Prostate gland (tissue), 2 donors: Measurements from ENCODE around the gene LDB2. TPM values are rescaled to one million over a fixed set of nuclear protein-coding genes. Genes with fewer than 3 reads are reported as not detected.

Experiments
- DNase-seq: peaks from one replicate; pipeline ENCODE4 v3.0.0-alpha.2; 2019; ENCODE audit warnings: low spot score
- H3K27ac ChIP-seq, 2 donors: fragments of 200-600 bp; sonication (generic); 2 replicates each; pipeline ENCODE4 v1.5.1; 2017 to 2019
- H3K27me3 ChIP-seq: fragments of 200-600 bp; sonication (generic); replicated peaks from 2 replicates; pipeline ENCODE4 v1.5.1; 2019; ENCODE audit not compliant: insufficient read depth
- H3K36me3 ChIP-seq, 2 donors: fragments of 200-600 bp; sonication (generic); 1 replicate in 1 of 2; 2 replicates in 1 of 2; pipeline versions ENCODE4 v1.5.1 to v1.8.1; 2017 to 2019
- H3K4me1 ChIP-seq: fragments of 200-600 bp; sonication (generic); replicated peaks from 2 replicates; pipeline ENCODE4 v1.5.1; 2019
- H3K4me3 ChIP-seq, 2 donors: fragments of 200-600 bp; sonication (generic); 2 replicates each; pipeline ENCODE4 v1.5.1; 2017 to 2019
- H3K9me3 ChIP-seq: fragments of 200-600 bp; sonication (generic); 2 replicates; pipeline ENCODE4 v1.5.1; 2017
- POLR2A ChIP-seq: fragments of 450-650 bp; IDR thresholded peaks from one replicate; pipeline ENCODE4 v1.6.1; 2016; ENCODE audit warnings: antibody characterized with exemption, mild to moderate bottlenecking
- POLR2AphosphoS5 ChIP-seq: sonication (generic); formaldehyde crosslinking; IDR thresholded peaks from one replicate; pipeline ENCODE4 v1.6.1; 2017; ENCODE audit warnings: antibody characterized with exemption
- WGBS: methylation state at CpG from one replicate; pipeline ENCODE4 v1.1.5; 2018; 5-methylcytosine and 5-hydroxymethylcytosine counted together
- intact Hi-C: fragments of 100-400 bp; cut with DNase I; formaldehyde crosslinking; loops from one replicate; pipeline ENCODE4 v1.14.2; 2022
- total RNA-seq, 2 donors: library from RNA; depleted of rRNA; stranded (reverse); fragments of >200 nt; gene quantifications; one replicate each; pipeline ENCODE4 v1.1.0, GENCODE V29; 2016
- TF ChIP-seq, protein P1 (sequence below), 4 experiments: fragments of 200-600 bp in 2 of 4; fragments of 450-650 bp in 2 of 4; sonication (generic) in 2 of 4; IDR thresholded peaks; 1 replicate in 3 of 4; 2 replicates in 1 of 4; pipeline ENCODE4 v1.5.1; 2016 to 2019; ENCODE audit warnings: antibody characterized with exemption in 4 of 4, mild to moderate bottlenecking in 2 of 4, moderate library complexity in 2 of 4

Gene LDB2
- total RNA-seq, 2 donors from 2014 or later = 6.0 to 37.7 TPM

DNA sequence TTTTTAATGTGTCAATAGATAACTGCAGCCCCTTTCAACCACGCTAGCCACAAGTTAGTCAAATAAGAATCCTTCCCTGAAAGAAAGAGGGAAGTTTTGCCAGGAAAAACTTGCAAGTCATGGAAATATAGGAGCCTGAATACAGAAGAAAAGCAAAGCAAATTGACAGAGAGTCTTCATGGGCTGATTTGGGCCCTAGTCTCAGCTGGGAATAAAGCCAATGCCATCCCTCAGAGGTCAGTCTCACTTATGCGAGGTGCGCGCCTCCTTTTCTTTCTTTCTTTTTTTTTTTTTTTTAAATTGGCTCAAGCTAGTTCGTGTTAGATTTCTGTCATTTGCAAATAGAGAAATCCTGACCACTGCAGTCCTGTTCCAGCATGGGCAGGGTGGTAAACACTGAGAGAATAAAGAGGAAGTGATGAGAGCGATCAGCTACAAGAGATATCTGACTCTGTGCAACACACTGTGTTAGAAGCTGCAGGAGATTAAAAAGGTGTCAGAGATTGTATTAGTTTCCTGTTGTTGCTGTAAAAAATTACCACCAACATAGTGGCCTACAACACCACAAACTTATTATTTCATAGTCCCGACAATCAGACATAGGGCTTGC is 299.7 kb downstream of the LDB2 start:
- intact Hi-C loops = no loop called here
- TF ChIP-seq POLR2A = no peak
- no peak for TF ChIP-seq POLR2AphosphoS5
- TF ChIP-seq, protein P1, sequence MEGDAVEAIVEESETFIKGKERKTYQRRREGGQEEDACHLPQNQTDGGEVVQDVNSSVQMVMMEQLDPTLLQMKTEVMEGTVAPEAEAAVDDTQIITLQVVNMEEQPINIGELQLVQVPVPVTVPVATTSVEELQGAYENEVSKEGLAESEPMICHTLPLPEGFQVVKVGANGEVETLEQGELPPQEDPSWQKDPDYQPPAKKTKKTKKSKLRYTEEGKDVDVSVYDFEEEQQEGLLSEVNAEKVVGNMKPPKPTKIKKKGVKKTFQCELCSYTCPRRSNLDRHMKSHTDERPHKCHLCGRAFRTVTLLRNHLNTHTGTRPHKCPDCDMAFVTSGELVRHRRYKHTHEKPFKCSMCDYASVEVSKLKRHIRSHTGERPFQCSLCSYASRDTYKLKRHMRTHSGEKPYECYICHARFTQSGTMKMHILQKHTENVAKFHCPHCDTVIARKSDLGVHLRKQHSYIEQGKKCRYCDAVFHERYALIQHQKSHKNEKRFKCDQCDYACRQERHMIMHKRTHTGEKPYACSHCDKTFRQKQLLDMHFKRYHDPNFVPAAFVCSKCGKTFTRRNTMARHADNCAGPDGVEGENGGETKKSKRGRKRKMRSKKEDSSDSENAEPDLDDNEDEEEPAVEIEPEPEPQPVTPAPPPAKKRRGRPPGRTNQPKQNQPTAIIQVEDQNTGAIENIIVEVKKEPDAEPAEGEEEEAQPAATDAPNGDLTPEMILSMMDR (IDR thresholded peaks at IDR 0.05) = no peak
- H3K36me3 ChIP-seq = no peaks in the 10 kb centered on the region
- WGBS = 69% methylated on average over 7 of the region's 7 CpGs
- no peak overlapping the region for H3K4me3 ChIP-seq
- H3K27ac ChIP-seq = no peak overlapping the region
- DNase-seq = no peak
- no peaks in the 10 kb centered on the region for H3K4me1 ChIP-seq
- no peaks in the 10 kb centered on the region for H3K9me3 ChIP-seq
- H3K27me3 ChIP-seq = no peaks in the 10 kb centered on the region

DNA sequence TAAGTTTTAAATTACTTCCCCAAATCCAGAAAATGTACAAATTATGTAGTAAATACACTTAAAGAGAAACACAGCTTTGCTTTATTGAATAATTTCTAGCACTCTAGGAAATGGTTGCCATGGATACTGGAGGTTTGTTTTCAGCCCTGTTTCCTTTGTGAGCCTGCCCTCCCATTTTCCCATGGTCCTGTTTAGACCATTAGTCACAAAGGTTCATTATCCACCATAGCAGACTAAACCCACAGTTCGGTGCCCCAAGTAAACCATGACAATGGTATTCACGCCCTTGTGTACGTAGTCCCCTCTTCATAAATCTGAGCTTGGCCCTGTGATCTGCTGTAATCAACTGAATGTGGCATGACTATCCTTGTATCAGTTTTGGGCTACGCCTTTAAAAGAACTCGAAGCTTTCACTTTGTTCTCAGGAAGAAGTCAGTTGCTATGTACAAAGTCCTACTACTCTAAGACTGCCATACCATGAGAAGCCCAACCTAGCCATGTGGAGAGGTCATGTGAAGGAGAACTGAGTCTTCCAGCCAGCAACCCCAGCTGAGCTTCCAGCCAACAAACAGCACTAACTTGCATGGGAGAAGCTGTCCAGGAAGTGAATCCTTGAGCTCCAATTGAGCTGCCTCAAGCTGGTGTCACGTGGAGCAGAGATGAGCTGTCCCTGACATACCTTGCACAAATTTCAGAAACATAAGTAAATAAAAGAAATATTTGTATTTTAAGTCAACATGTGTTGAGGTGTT is 300.4 kb downstream of the LDB2 start:
- peaks cover under 1% of the 10 kb centered on the region for H3K4me1 ChIP-seq
- H3K36me3 ChIP-seq = no peaks in the 10 kb centered on the region
- no peaks in the 10 kb centered on the region for H3K27me3 ChIP-seq
- WGBS = 79% methylated on average over 6 of the region's 6 CpGs
- H3K27ac ChIP-seq = no peak overlapping the region
- intact Hi-C loops = no loop called here
- TF ChIP-seq, protein P1 (IDR thresholded peaks at IDR 0.05) = no peak
- TF ChIP-seq POLR2AphosphoS5 (no peak), POLR2A (no peak)
- no peak for DNase-seq
- H3K9me3 ChIP-seq = no peaks in the 10 kb centered on the region
- H3K4me3 ChIP-seq = no peak overlapping the region

DNA sequence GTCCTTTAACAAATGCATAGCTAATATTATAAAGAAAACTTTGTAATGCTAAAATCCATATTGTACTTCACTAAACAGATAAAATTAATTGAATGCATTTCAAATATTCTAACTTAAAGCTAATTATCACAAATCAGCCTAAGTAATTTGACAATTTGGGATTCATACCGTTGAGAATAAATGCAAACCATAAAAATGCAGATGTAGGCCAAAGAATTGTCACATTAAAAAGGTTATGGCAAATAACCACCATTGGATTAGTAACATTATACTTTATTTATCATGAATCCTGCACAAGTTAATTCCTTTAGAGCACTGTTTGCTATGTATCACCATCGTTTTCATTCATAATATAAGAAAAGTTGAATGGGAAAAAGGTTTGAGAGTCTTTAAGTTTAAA is 301.0 kb downstream of the LDB2 start:
- DNase-seq = no peak
- Histone ChIP-seq H3K4me1 (peaks cover 2% of the 10 kb centered on the region), H3K4me3 (no peak overlapping the region), H3K9me3 (no peaks in the 10 kb centered on the region), H3K36me3 (no peaks in the 10 kb centered on the region), H3K27ac (no peak overlapping the region), H3K27me3 (no peaks in the 10 kb centered on the region)
- no peak for TF ChIP-seq POLR2A
- TF ChIP-seq, protein P1 (IDR thresholded peaks at IDR 0.05) = no peak
- no peak for TF ChIP-seq POLR2AphosphoS5
- WGBS = 39% methylated on average over 2 of the region's 2 CpGs
- intact Hi-C loops = no loop called here

DNA sequence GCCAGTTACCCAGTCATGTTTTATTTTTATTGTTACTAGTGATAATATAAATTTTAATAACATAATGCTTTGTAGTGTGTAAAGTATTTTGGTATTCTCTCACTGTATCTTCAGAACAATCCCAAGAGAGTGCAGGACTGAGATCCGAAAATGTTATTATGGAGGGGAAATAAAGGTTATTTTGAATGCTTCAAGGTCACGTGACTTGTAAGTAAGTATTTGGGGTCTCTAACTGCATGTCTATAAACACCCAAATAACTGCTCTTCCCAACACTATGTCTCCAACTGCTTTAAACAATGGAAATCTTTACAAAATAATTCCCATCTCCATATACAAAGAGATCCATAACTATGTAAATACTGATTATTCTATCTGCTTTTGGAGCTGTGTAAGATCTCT is 302.2 kb downstream of the LDB2 start:
- intact Hi-C loops = no loop called here
- peaks cover 2% of the 10 kb centered on the region for H3K4me1 ChIP-seq
- H3K27me3 ChIP-seq = no peaks in the 10 kb centered on the region
- no peak overlapping the region for H3K27ac ChIP-seq
- WGBS = 91% methylated on average over 2 of the region's 2 CpGs
- no peak for DNase-seq
- no peaks in the 10 kb centered on the region for H3K36me3 ChIP-seq
- no peaks in the 10 kb centered on the region for H3K9me3 ChIP-seq
- no peak overlapping the region for H3K4me3 ChIP-seq
- TF ChIP-seq POLR2A (no peak), POLR2AphosphoS5 (no peak)
- TF ChIP-seq, protein P1 (IDR thresholded peaks at IDR 0.05) = no peak

DNA sequence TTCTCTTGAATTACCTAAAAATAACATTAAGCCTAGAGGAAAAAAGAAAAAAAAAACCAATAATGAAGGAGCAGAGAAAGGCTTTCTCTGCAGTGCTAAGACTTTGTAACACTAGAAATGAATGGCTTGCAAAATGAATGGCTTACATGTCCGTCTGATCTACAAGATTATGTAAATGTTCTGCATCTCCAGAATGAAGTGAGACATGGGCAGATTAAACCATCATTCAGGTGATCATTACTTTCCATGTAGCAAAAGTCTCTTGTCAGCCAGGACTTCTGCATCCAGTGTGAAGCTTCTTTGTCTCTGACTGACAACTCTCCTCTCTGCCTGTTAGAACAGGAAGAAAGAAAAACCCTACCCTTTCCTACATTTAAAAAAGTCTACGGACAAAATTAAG is 304.3 kb downstream of the LDB2 start:
- TF ChIP-seq, protein P1 (IDR thresholded peaks at IDR 0.05) = no peak
- TF ChIP-seq POLR2AphosphoS5 (no peak), POLR2A (no peak)
- H3K36me3 ChIP-seq = no peaks in the 10 kb centered on the region
- no peak overlapping the region for H3K4me3 ChIP-seq
- no peaks in the 10 kb centered on the region for H3K9me3 ChIP-seq
- intact Hi-C loops = no loop called here
- no peak overlapping the region for H3K27ac ChIP-seq
- WGBS = 81% methylated on average over 2 of the region's 2 CpGs
- H3K4me1 ChIP-seq = peaks cover 2% of the 10 kb centered on the region
- no peak for DNase-seq
- no peaks in the 10 kb centered on the region for H3K27me3 ChIP-seq
